ENCODE results near the gene GHR. TPM values are rescaled to one million over a fixed set of nuclear protein-coding genes. Genes with fewer than 3 reads are reported as not detected.
A peak's percentile ranks its signal among the peaks of the same experiment; 100 is the strongest.

Gene GHR
- total RNA-seq, 1 donor from 2014 or later, result 5.4 TPM

- Mint-ChIP-seq H3K36me3 (ENCODE audit: low read depth) (no peaks in the 10 kb centered on the region), H3K27ac (ENCODE audit: unreplicated experiment) (no peak overlapping the region), H3K27me3 (ENCODE audit: low read depth) (peaks cover 5% of the 10 kb centered on the region), H3K9me3 (ENCODE audit: low read depth) (no peaks in the 10 kb centered on the region), H3K4me1 (ENCODE audit: low read depth) (peaks cover 18% of the 10 kb centered on the region), H3K4me3 (ENCODE audit: unreplicated experiment) (no peak overlapping the region)
- DNase-seq (ENCODE audit: low spot score), result no peak
- TF ChIP-seq CTCF (IDR thresholded peaks at IDR 0.05), result no peak
Observed at GRCh38 chr5:42587096-42587723, 164.0 kb downstream of the GHR start.

GRCh38 chr5:42590566-42590965 lies 167.3 kb downstream of the GHR start:
- Mint-ChIP-seq H3K4me1 (ENCODE audit: low read depth) (peaks cover 25% of the 10 kb centered on the region), H3K9me3 (ENCODE audit: low read depth) (peaks cover 4% of the 10 kb centered on the region), H3K27me3 (ENCODE audit: low read depth) (peaks cover 4% of the 10 kb centered on the region), H3K4me3 (ENCODE audit: unreplicated experiment) (no peak overlapping the region), H3K27ac (ENCODE audit: unreplicated experiment) (no peak overlapping the region), H3K36me3 (ENCODE audit: low read depth) (no peaks in the 10 kb centered on the region)
- no peak for DNase-seq (ENCODE audit: low spot score)
- TF ChIP-seq CTCF (IDR thresholded peaks at IDR 0.05), result no peak

- peaks cover 3% of the 10 kb centered on the region for H3K27me3 Mint-ChIP-seq (ENCODE audit: low read depth)
- H3K27ac Mint-ChIP-seq (ENCODE audit: unreplicated experiment), result peak overlapping the region; percentile 37
- no peak for DNase-seq (ENCODE audit: low spot score)
- no peak for TF ChIP-seq CTCF (IDR thresholded peaks at IDR 0.05)
- peaks cover 25% of the 10 kb centered on the region for H3K4me1 Mint-ChIP-seq (ENCODE audit: low read depth)
- H3K9me3 Mint-ChIP-seq (ENCODE audit: low read depth), result peaks cover 4% of the 10 kb centered on the region
- H3K36me3 Mint-ChIP-seq (ENCODE audit: low read depth), result no peaks in the 10 kb centered on the region
- no peak overlapping the region for H3K4me3 Mint-ChIP-seq (ENCODE audit: unreplicated experiment)
Observed at GRCh38 chr5:42591015-42591414, 167.8 kb downstream of the GHR start.

GRCh38 chr5:42592401-42593140 lies 169.3 kb downstream of the GHR start:
- Mint-ChIP-seq H3K4me3 (ENCODE audit: unreplicated experiment) (no peak overlapping the region), H3K4me1 (ENCODE audit: low read depth) (peaks cover 20% of the 10 kb centered on the region), H3K27ac (ENCODE audit: unreplicated experiment) (no peak overlapping the region), H3K36me3 (ENCODE audit: low read depth) (no peaks in the 10 kb centered on the region), H3K9me3 (ENCODE audit: low read depth) (peaks cover 4% of the 10 kb centered on the region), H3K27me3 (ENCODE audit: low read depth) (peaks cover 2% of the 10 kb centered on the region)
- no peak for TF ChIP-seq CTCF (IDR thresholded peaks at IDR 0.05)
- DNase-seq (ENCODE audit: low spot score), result no peak

GRCh38 chr5:42593591-42593990 lies 170.4 kb downstream of the GHR start:
- Mint-ChIP-seq H3K36me3 (ENCODE audit: low read depth) (no peaks in the 10 kb centered on the region), H3K4me1 (ENCODE audit: low read depth) (peaks cover 28% of the 10 kb centered on the region), H3K4me3 (ENCODE audit: unreplicated experiment) (no peak overlapping the region), H3K27me3 (ENCODE audit: low read depth) (no peaks in the 10 kb centered on the region), H3K9me3 (ENCODE audit: low read depth) (peaks cover 4% of the 10 kb centered on the region), H3K27ac (ENCODE audit: unreplicated experiment) (no peak overlapping the region)
- DNase-seq (ENCODE audit: low spot score), result no peak
- no peak for TF ChIP-seq CTCF (IDR thresholded peaks at IDR 0.05)
